ENCODE measurements around the gene KIF26B.
"Not testable (repeated sequence)": the region's sequence is repeated elsewhere in the genome, so short reads cannot be mapped to it uniquely, and the experiment has no call there.

KIF26B gene

GRCh38 chr1:245717611-245718010 lies 562.8 kb downstream of the KIF26B start:
- DNase-seq = no peak

GRCh38 chr1:245718123-245718522 lies 563.3 kb downstream of the KIF26B start:
- no peak for DNase-seq

- no peak for DNase-seq
Observed at GRCh38 chr1:245718951-245719350, 564.2 kb downstream of the KIF26B start.

- no peak for DNase-seq
Observed at GRCh38 chr1:245721488-245721887, 566.7 kb downstream of the KIF26B start.

GRCh38 chr1:245728035-245728434 lies 573.2 kb downstream of the KIF26B start:
- not testable (repeated sequence) for DNase-seq

- DNase-seq = no peak
Observed at GRCh38 chr1:245730801-245731200, 576.0 kb downstream of the KIF26B start.

- DNase-seq = not testable (repeated sequence)
Observed at GRCh38 chr1:245740336-245740735, 585.6 kb downstream of the KIF26B start.

GRCh38 chr1:245742896-245743295 lies 588.1 kb downstream of the KIF26B start:
- DNase-seq = no peak

- no peak for DNase-seq
Observed at GRCh38 chr1:245748240-245748639, 593.5 kb downstream of the KIF26B start.

GRCh38 chr1:245748646-245749045 lies 593.9 kb downstream of the KIF26B start:
- no peak for DNase-seq

GRCh38 chr1:245749053-245749452 lies 594.3 kb downstream of the KIF26B start:
- DNase-seq = no peak

- no peak for DNase-seq
Observed at GRCh38 chr1:245750261-245750660, 595.5 kb downstream of the KIF26B start.

- no peak for DNase-seq
Observed at GRCh38 chr1:245751116-245751515, 596.3 kb downstream of the KIF26B start.

GRCh38 chr1:245751726-245752470 lies 597.1 kb downstream of the KIF26B start:
- no peak for DNase-seq

GRCh38 chr1:245752561-245752960 lies 597.8 kb downstream of the KIF26B start:
- no peak for DNase-seq

- DNase-seq = no peak
Observed at GRCh38 chr1:245753807-245754206, 599.0 kb downstream of the KIF26B start.

- DNase-seq = no peak
Observed at GRCh38 chr1:245754463-245754961, 599.7 kb downstream of the KIF26B start.

All from NCI-H510A treated with DMSO at 0.1 percent for 48 hours (cell line).